ENCODE results near the gene IFNB1. TPM values are rescaled to one million over a fixed set of nuclear protein-coding genes. Genes with fewer than 3 reads are reported as not detected.

IFNB1 gene
- total and polyA plus RNA-seq, 2 donors (not counting 1 experiment from before 2014, with no cell fraction given) = 0.17 TPM; not detected in 1

DNA sequence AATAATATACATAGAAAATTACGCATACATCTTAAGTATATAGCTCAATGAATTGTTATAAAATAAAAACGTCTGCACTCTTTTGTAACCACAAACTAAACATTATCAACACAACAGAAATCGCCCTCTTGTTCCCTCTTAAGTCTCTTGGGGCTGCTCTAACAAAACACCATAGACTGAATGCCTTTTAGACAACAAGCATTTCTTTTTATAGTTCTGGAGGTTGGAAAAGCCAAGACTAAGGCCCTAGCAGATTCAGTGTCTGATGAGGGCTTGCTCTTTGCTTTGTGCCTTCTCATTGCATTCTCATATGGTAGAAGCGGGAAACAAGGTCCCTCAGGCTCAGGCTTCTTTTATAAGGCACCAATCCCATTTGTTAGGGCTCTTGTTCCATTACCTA lies 4.9 kb upstream of the IFNB1 start:
- Histone ChIP-seq H3K9me3 (ENCODE audit: control insufficient read depth, insufficient read depth, low read depth, low read length) (no peaks in the 10 kb centered on the region), H3K4me3 (replicated peaks in 1 of 4; ENCODE audit: control extremely low read depth in 1 of 4, insufficient read depth in 1 of 4, low read depth in 3 of 4, low read length in 4 of 4) (no peak overlapping the region), H2AFZ (ENCODE audit: low read length) (no peak overlapping the region), H3K4me2 (ENCODE audit: extremely low read depth, insufficient read depth, low read length) (no peak overlapping the region), H3K79me2 (ENCODE audit: control insufficient read depth, insufficient read depth, low read length) (no peaks in the 10 kb centered on the region), H3K9ac (ENCODE audit: insufficient read depth, low read length) (no peak overlapping the region), H3K36me3 (ENCODE audit: control insufficient read depth, insufficient read depth, low read length) (no peaks in the 10 kb centered on the region), H4K20me1 (ENCODE audit: control insufficient read depth, extremely low read depth, insufficient read depth, low read length) (no peaks in the 10 kb centered on the region), H3K27me3 (ENCODE audit: control insufficient read depth, insufficient read depth, low read length) (no peaks in the 10 kb centered on the region), H3K27ac (ENCODE audit: insufficient read depth, low read length) (no peak overlapping the region), H3K4me1 (ENCODE audit: control insufficient read depth, extremely low read depth, insufficient read depth, low read length) (no peaks in the 10 kb centered on the region)
- DNase-seq (ENCODE audit: low read depth in 2 of 2) = no peak
- TF ChIP-seq EZH2 (IDR thresholded peaks at IDR 0.05; ENCODE audit: low read length, missing control alignments) = no peak
- TF ChIP-seq, protein P1, sequence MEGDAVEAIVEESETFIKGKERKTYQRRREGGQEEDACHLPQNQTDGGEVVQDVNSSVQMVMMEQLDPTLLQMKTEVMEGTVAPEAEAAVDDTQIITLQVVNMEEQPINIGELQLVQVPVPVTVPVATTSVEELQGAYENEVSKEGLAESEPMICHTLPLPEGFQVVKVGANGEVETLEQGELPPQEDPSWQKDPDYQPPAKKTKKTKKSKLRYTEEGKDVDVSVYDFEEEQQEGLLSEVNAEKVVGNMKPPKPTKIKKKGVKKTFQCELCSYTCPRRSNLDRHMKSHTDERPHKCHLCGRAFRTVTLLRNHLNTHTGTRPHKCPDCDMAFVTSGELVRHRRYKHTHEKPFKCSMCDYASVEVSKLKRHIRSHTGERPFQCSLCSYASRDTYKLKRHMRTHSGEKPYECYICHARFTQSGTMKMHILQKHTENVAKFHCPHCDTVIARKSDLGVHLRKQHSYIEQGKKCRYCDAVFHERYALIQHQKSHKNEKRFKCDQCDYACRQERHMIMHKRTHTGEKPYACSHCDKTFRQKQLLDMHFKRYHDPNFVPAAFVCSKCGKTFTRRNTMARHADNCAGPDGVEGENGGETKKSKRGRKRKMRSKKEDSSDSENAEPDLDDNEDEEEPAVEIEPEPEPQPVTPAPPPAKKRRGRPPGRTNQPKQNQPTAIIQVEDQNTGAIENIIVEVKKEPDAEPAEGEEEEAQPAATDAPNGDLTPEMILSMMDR (conservative IDR thresholded peaks at IDR 0.05 in 1 of 2, IDR thresholded peaks at IDR 0.05 in 1 of 2; ENCODE audit: low read depth in 1 of 2, low read length in 2 of 2) = no peak

DNA sequence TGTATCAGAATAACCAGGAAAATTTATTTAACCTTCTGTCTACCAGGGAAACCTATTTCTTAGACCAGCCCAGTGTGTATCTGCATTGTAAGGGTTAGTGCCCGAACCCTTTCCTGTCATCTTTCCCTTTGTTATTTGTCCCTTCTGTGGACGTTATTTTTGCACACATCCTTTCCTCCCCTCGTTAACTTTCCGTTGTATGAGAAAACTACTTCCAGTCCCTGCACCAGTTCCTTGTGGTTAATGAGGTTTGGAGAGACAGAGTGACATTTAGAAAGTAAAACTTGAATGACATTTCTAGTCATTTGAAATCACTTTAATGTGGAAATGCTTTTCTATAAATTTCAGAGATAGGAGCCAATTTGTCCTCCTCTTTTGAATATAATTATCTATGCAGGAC lies 4.3 kb upstream of the IFNB1 start:
- Histone ChIP-seq H3K36me3 (ENCODE audit: control insufficient read depth, insufficient read depth, low read length) (no peaks in the 10 kb centered on the region), H3K27me3 (ENCODE audit: control insufficient read depth, insufficient read depth, low read length) (no peaks in the 10 kb centered on the region), H3K27ac (ENCODE audit: insufficient read depth, low read length) (no peak overlapping the region), H3K9ac (ENCODE audit: insufficient read depth, low read length) (no peak overlapping the region), H3K79me2 (ENCODE audit: control insufficient read depth, insufficient read depth, low read length) (no peaks in the 10 kb centered on the region), H3K9me3 (ENCODE audit: control insufficient read depth, insufficient read depth, low read depth, low read length) (no peaks in the 10 kb centered on the region), H4K20me1 (ENCODE audit: control insufficient read depth, extremely low read depth, insufficient read depth, low read length) (no peaks in the 10 kb centered on the region), H3K4me3 (replicated peaks in 1 of 4; ENCODE audit: control extremely low read depth in 1 of 4, insufficient read depth in 1 of 4, low read depth in 3 of 4, low read length in 4 of 4) (no peak overlapping the region), H3K4me1 (ENCODE audit: control insufficient read depth, extremely low read depth, insufficient read depth, low read length) (no peaks in the 10 kb centered on the region), H2AFZ (ENCODE audit: low read length) (no peak overlapping the region), H3K4me2 (ENCODE audit: extremely low read depth, insufficient read depth, low read length) (no peak overlapping the region)
- TF ChIP-seq, protein P1 (conservative IDR thresholded peaks at IDR 0.05 in 1 of 2, IDR thresholded peaks at IDR 0.05 in 1 of 2; ENCODE audit: low read depth in 1 of 2, low read length in 2 of 2) = no peak
- no peak for TF ChIP-seq EZH2 (IDR thresholded peaks at IDR 0.05; ENCODE audit: low read length, missing control alignments)
- DNase-seq (ENCODE audit: low read depth in 2 of 2) = no peak

DNA sequence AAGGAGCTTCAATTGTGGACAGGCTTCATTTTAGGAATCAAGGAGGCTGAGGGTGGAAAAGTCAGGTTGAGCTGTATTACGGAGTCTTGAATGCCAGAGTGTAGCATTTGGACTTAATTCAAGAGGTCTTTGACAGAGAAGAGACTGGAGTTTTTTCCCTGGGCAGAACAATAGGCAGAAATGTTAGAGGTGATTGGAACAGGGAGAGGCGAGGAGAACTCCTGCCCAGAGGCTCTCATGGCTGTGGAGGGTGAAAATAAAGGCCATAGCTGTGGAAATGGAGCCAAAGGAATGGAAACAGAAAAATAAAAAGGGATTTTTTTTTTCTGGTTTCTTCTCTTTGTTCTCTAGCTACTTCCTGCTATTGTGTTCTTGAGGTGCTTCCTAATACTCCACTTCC lies 3.7 kb upstream of the IFNB1 start:
- H3K27ac ChIP-seq (ENCODE audit: insufficient read depth, low read length) = no peak overlapping the region
- no peaks in the 10 kb centered on the region for H3K27me3 ChIP-seq (ENCODE audit: control insufficient read depth, insufficient read depth, low read length)
- no peak for TF ChIP-seq EZH2 (IDR thresholded peaks at IDR 0.05; ENCODE audit: low read length, missing control alignments)
- TF ChIP-seq, protein P1 (conservative IDR thresholded peaks at IDR 0.05 in 1 of 2, IDR thresholded peaks at IDR 0.05 in 1 of 2; ENCODE audit: low read depth in 1 of 2, low read length in 2 of 2) = no peak
- H3K79me2 ChIP-seq (ENCODE audit: control insufficient read depth, insufficient read depth, low read length) = no peaks in the 10 kb centered on the region
- no peaks in the 10 kb centered on the region for H3K4me1 ChIP-seq (ENCODE audit: control insufficient read depth, extremely low read depth, insufficient read depth, low read length)
- H3K36me3 ChIP-seq (ENCODE audit: control insufficient read depth, insufficient read depth, low read length) = no peaks in the 10 kb centered on the region
- no peak overlapping the region for H3K9ac ChIP-seq (ENCODE audit: insufficient read depth, low read length)
- H3K9me3 ChIP-seq (ENCODE audit: control insufficient read depth, insufficient read depth, low read depth, low read length) = no peaks in the 10 kb centered on the region
- H4K20me1 ChIP-seq (ENCODE audit: control insufficient read depth, extremely low read depth, insufficient read depth, low read length) = no peaks in the 10 kb centered on the region
- H3K4me3 ChIP-seq (replicated peaks in 1 of 4; ENCODE audit: control extremely low read depth in 1 of 4, insufficient read depth in 1 of 4, low read depth in 3 of 4, low read length in 4 of 4) = no peak overlapping the region
- no peak overlapping the region for H3K4me2 ChIP-seq (ENCODE audit: extremely low read depth, insufficient read depth, low read length)
- DNase-seq (ENCODE audit: low read depth in 2 of 2) = no peak
- H2AFZ ChIP-seq (ENCODE audit: low read length) = no peak overlapping the region

All from fibroblast of lung (primary cell).